HCT116 (cell line): ENCODE data around the gene NENF. TPM values are rescaled to one million over a fixed set of nuclear protein-coding genes. Genes with fewer than 3 reads are reported as not detected.

Experiments used
- ELF1 ChIP-seq: IDR thresholded peaks from 2 replicates; pipeline ENCODE4 v1.6.1; 2012; ENCODE audit warnings: low read depth, borderline replicate concordance
- EZH2phosphoT487 ChIP-seq: fragments of 200-600 bp; IDR thresholded peaks from 2 replicates; pipeline ENCODE4 v1.6.1; 2018; ENCODE audit warnings: antibody characterized with exemption, borderline replicate concordance
- total RNA-seq: library from RNA; stranded (reverse); gene quantifications from one replicate; pipeline ENCODE4 v1.2.1, GENCODE V29; 2021; ENCODE audit not compliant: unreplicated experiment
- TF ChIP-seq, protein P1 (sequence below): IDR thresholded peaks from 2 replicates; pipeline ENCODE4 v1.6.1; 2011; ENCODE audit warnings: mild to moderate bottlenecking, low read length, moderate library complexity; ENCODE audit not compliant: insufficient replicate concordance; ENCODE audit errors: extremely low read depth

NENF gene
- total RNA-seq, 1 experiment from 2014 or later, result 78.4 TPM

DNA sequence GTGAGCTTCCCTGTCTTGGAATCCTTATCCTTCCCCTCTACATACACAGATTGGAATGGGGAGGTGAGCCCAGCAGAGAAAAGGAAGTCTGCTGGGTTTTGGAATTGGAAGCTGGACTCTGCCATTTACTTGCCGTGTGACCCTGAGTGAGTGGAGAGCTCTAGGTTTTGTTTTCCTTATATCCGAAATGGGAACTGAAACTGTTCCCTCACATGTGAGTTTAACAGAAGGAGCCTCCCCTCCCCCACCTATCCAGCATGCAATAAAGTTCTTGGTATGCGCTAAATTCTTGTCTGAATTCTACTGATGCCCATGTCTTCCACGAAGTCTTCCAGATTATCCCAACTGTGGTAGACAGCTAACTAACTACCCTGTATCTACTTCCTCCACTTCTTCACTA lies 58.7 kb downstream of the NENF start (continued):
- TF ChIP-seq EZH2phosphoT487 (no peak), ELF1 (no peak)
- TF ChIP-seq, protein P1, sequence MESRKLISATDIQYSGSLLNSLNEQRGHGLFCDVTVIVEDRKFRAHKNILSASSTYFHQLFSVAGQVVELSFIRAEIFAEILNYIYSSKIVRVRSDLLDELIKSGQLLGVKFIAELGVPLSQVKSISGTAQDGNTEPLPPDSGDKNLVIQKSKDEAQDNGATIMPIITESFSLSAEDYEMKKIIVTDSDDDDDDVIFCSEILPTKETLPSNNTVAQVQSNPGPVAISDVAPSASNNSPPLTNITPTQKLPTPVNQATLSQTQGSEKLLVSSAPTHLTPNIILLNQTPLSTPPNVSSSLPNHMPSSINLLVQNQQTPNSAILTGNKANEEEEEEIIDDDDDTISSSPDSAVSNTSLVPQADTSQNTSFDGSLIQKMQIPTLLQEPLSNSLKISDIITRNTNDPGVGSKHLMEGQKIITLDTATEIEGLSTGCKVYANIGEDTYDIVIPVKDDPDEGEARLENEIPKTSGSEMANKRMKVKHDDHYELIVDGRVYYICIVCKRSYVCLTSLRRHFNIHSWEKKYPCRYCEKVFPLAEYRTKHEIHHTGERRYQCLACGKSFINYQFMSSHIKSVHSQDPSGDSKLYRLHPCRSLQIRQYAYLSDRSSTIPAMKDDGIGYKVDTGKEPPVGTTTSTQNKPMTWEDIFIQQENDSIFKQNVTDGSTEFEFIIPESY, result no peak

Other genes with a start within 250 kb of the NENF start
- gene PPP2R5A, start 147.5 kb upstream of the NENF start, total RNA-seq, result 33.1 TPM
- 17.6 TPM for gene PACC1, start 18.0 kb upstream of the NENF start, total RNA-seq
- 43.2 TPM for gene ATF3, start 175.8 kb downstream of the NENF start, total RNA-seq